ENCODE measurements around the gene TCL1B.
"Not testable (repeated sequence)": the region's sequence is repeated elsewhere in the genome, so short reads cannot be mapped to it uniquely, and the experiment has no call there.

The TCL1B gene

GRCh38 chr14:95685978-95686922 is at the start of gene TCL1B:
TCL1B (plus strand) TSS chr14:95686426; CDS start chr14:95686468, 42 bp downstream.
- no peak for DNase-seq

- DNase-seq = no peak
These were observed 41.2 kb upstream of the TCL1B start for GRCh38 chr14:95644981-95645380.

- DNase-seq = no peak
These were observed 40.7 kb upstream of the TCL1B start for GRCh38 chr14:95645389-95645996.

- no peak for DNase-seq
These were observed 38.3 kb upstream of the TCL1B start for GRCh38 chr14:95647926-95648325.

GRCh38 chr14:95649230-95649629 is 37.0 kb upstream of the TCL1B start:
- no peak for DNase-seq

- no peak for DNase-seq
These were observed 35.2 kb upstream of the TCL1B start for GRCh38 chr14:95651028-95651427.

GRCh38 chr14:95651821-95652583 is 34.2 kb upstream of the TCL1B start:
- DNase-seq = no peak

- DNase-seq = no peak
These were observed 33.5 kb upstream of the TCL1B start for GRCh38 chr14:95652690-95653089.

- DNase-seq = no peak
These were observed 30.8 kb upstream of the TCL1B start for GRCh38 chr14:95655461-95655860.

GRCh38 chr14:95656634-95657033 is 29.6 kb upstream of the TCL1B start:
- no peak for DNase-seq

- no peak for DNase-seq
These were observed 28.8 kb upstream of the TCL1B start for GRCh38 chr14:95657454-95657853.

GRCh38 chr14:95659293-95659989 is 26.8 kb upstream of the TCL1B start:
- no peak for DNase-seq

GRCh38 chr14:95659990-95660385 is 26.2 kb upstream of the TCL1B start:
- no peak for DNase-seq

- DNase-seq = no peak
These were observed 25.3 kb upstream of the TCL1B start for GRCh38 chr14:95660651-95661515.

GRCh38 chr14:95662376-95663186 is 23.6 kb upstream of the TCL1B start:
- DNase-seq = no peak

GRCh38 chr14:95663226-95663797 is 22.9 kb upstream of the TCL1B start:
- DNase-seq = no peak

GRCh38 chr14:95664066-95664465 is 22.2 kb upstream of the TCL1B start:
- no peak for DNase-seq

GRCh38 chr14:95664546-95664945 is 21.7 kb upstream of the TCL1B start:
- DNase-seq = peak in 1 of 2 donors; percentile 37

GRCh38 chr14:95665530-95665929 is 20.7 kb upstream of the TCL1B start:
- not testable (repeated sequence) for DNase-seq

- no peak for DNase-seq
These were observed 19.8 kb upstream of the TCL1B start for GRCh38 chr14:95666450-95666849.

Data from CD4-positive, alpha-beta T cell treated with Interleukin-1 beta for 1 hour (primary cell).